Esophagus squamous epithelium (tissue), 5 donors: ENCODE measurements around the gene TM7SF2. TPM values are rescaled to one million over a fixed set of nuclear protein-coding genes. Genes with fewer than 3 reads are reported as not detected.

Source experiments
- DNase-seq: peaks from one replicate; lab custom pipeline; 2025; lab: John Stamatoyannopoulos, UW
- H3K27ac ChIP-seq, 4 donors: fragments of 200-600 bp; sonication (generic); one replicate each; pipeline ENCODE4 v1.5.1; 2016 to 2019; ENCODE audit warnings: mild to moderate bottlenecking in 1 of 4
- H3K27me3 ChIP-seq, 4 donors: fragments of 200-600 bp; sonication (generic); 1 replicate in 3 of 4; 2 replicates in 1 of 4; pipeline versions ENCODE4 v1.5.1 to v1.6.0; 2017 to 2021; ENCODE audit warnings: antibody characterized with exemption in 1 of 4
- H3K36me3 ChIP-seq, 3 donors: fragments of 200-600 bp; sonication (generic); one replicate each; pipeline ENCODE4 v1.5.1; 2016 to 2019
- H3K4me1 ChIP-seq, 3 donors: fragments of 200-600 bp; sonication (generic); one replicate each; pipeline ENCODE4 v1.5.1; 2017 to 2019
- H3K4me3 ChIP-seq, 4 donors: fragments of 200-600 bp; sonication (generic); 1 replicate in 3 of 4; 2 replicates in 1 of 4; pipeline ENCODE4 v1.5.1; 2016 to 2019; ENCODE audit warnings: mild to moderate bottlenecking in 2 of 4, moderate library complexity in 1 of 4
- H3K9me3 ChIP-seq, 3 donors: fragments of 200-600 bp; sonication (generic); one replicate each; pipeline ENCODE4 v1.5.1; 2016 to 2019
- CTCF ChIP-seq, 6 experiments: fragments of 450-650 bp in 4 of 6; fragments of 200-600 bp in 2 of 6; sonication (generic) in 2 of 6; IDR thresholded peaks; one replicate each; pipeline ENCODE4 v1.5.1; 2016 to 2019; ENCODE audit warnings: antibody characterized with exemption in 6 of 6, mild to moderate bottlenecking in 4 of 6, moderate library complexity in 4 of 6
- POLR2A ChIP-seq, 4 donors: fragments of 450-650 bp; IDR thresholded peaks; one replicate each; pipeline ENCODE4 v1.6.1; 2017; ENCODE audit warnings: antibody characterized with exemption in 4 of 4, mild to moderate bottlenecking in 4 of 4, moderate library complexity in 3 of 4
- WGBS, 2 donors: methylation state at CpG; one replicate each; pipeline ENCODE4 v1.1.5; 2018; 5-methylcytosine and 5-hydroxymethylcytosine counted together
- intact Hi-C: fragments of 100-400 bp; cut with DNase I; formaldehyde crosslinking; loops from one replicate; pipeline ENCODE4 v1.15.0; 2022
- total RNA-seq, 4 donors: library from RNA; depleted of rRNA; stranded (reverse); fragments of >200 nt; gene quantifications; one replicate each; pipeline ENCODE4 v1.1.0, GENCODE V29; 2016
- donor health status: DM: yes; HTN: yes; CAD: no.

TM7SF2 gene
- total RNA-seq, 4 donors from 2014 or later: 36.4 to 96.5 (median 74.7) TPM

DNA sequence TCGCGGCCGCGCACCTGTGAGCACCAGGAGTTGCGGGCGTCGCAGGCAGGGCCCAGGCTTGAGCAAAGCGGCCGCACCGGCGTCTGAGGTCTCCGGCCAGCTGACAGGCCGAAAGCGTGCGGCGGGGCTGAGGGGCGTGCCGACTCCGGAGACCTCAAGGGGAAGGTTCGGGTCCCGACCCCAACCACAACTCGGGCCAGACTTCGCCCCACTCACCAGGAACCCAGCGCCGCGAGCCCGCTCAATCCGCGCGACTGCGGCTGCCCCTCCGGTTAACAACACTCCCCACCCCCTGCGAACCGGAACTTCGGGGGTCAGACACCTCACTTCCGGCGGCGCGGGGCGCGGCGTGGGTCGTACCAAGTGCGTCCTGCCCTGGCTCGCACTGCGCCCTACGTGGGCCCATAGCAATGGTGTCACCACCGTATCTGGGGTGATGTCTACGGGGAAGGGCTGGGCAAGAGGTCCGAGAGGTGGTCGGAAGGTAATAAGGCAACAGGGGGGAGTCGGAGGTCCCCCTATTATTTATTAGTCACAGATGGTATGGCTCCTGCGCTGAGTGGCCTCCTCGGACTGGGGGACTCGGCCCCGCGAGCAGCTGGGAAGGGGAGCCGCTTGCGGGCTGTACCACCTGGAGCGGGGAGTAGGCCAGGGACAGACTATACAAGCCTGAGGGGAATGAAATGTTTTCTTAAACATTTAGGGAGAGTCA, 22.7 kb downstream of the TM7SF2 start, which contains the start of gene SYVN1:
Gene SYVN1, minus strand, starts transcription at position 280 of the 712 bp plus-strand sequence. CDS start 918 bp downstream, outside the sequence.
- H3K27me3 ChIP-seq: no peaks in the 10 kb centered on the region
- peak within 1 kb of the TSS; percentile 97 to 99 (median 98) for H3K27ac ChIP-seq
- WGBS, 2 donors: 0 to 1% methylated on average over 16 to 26 of the region's 60 CpGs
- H3K9me3 ChIP-seq: no peaks in the 10 kb centered on the region
- DNase-seq: peak; percentile 70
- peaks cover 22 to 66% (median 23%) of the 10 kb centered on the region in 3 donors for H3K4me1 ChIP-seq
- peaks cover 28 to 37% (median 30%) of the 10 kb centered on the region in 3 donors for H3K36me3 ChIP-seq
- H3K4me3 ChIP-seq: peak within 1 kb of the TSS; percentile 67 to 84 (median 76)
- TF ChIP-seq POLR2A (IDR thresholded peaks at IDR 0.05) (peak in 3 of 4 donors; percentile 89 to 98 (median 96)), CTCF (IDR thresholded peaks at IDR 0.05) (peak in 2 of 6 experiments; percentile 4 to 8)
- intact Hi-C loops: no loop called here

DNA sequence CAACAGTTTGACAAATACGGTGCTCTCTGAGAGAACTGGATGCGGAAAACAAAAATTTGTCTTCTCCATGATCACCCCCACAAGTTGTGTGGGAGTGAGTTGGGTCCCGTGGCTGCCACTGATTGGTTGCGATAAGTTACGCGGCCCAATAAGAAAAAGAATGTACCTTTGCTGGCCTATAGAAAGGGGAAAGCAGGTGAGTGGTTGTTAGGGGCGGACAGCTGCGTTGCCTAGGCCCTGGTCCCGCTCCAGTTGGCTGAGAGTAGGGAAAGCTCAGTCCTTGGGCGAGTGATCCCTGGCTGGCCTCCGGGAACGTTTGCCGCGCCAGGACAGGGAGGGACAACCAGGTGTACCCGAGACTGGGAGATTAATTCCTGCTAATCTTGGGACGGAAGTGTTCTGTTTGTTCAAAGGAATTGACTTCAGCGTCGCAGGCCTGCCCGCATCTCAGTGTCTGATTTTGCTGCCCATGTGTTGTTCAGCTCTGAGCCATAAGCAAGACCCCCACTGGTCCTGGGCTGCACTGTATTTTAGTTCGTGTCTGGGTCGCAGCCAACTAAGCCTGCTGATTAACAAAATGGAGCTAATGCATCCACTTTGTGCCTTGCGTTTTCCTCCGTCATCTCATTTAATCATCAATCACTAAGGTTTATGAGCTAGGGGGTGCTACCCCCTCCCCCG, 23.4 kb downstream of the TM7SF2 start:
- peaks cover 21 to 30% (median 25%) of the 10 kb centered on the region in 3 donors for H3K36me3 ChIP-seq
- H3K27ac ChIP-seq: peak overlapping the region; percentile 97 to 99 (median 98)
- no peak for DNase-seq
- intact Hi-C loops: no loop called here
- H3K4me1 ChIP-seq: peaks cover 22 to 67% (median 23%) of the 10 kb centered on the region in 3 donors
- H3K4me3 ChIP-seq: peak overlapping the region; percentile 67 to 84 (median 76)
- no peaks in the 10 kb centered on the region for H3K27me3 ChIP-seq
- peak in 1 of 4 donors; percentile 67 for TF ChIP-seq POLR2A (IDR thresholded peaks at IDR 0.05)
- TF ChIP-seq CTCF (IDR thresholded peaks at IDR 0.05): peak in 1 of 6 experiments; percentile 10
- H3K9me3 ChIP-seq: no peaks in the 10 kb centered on the region
- WGBS, 2 donors: 1 to 6% methylated on average over 12 to 23 of the region's 24 CpGs

- Histone ChIP-seq H3K27me3 (no peaks in the 10 kb centered on the region), H3K4me1 (peaks cover 22 to 67% (median 23%) of the 10 kb centered on the region in 3 donors), H3K27ac (peak overlapping the region; percentile 97 to 99 (median 98)), H3K36me3 (peaks cover 15 to 24% (median 19%) of the 10 kb centered on the region in 3 donors), H3K4me3 (peak overlapping the region in 3 of 4 donors; percentile 72 to 84 (median 80)), H3K9me3 (no peaks in the 10 kb centered on the region)
- 45 to 63% methylated on average over 11 of the region's 11 CpGs for WGBS, 2 donors
- no peak for DNase-seq
- intact Hi-C loops: no loop called here
- TF ChIP-seq POLR2A (IDR thresholded peaks at IDR 0.05): no peak
These were observed 24.0 kb downstream of the TM7SF2 start for GRCh38 chr11:65135633-65136145.

DNA sequence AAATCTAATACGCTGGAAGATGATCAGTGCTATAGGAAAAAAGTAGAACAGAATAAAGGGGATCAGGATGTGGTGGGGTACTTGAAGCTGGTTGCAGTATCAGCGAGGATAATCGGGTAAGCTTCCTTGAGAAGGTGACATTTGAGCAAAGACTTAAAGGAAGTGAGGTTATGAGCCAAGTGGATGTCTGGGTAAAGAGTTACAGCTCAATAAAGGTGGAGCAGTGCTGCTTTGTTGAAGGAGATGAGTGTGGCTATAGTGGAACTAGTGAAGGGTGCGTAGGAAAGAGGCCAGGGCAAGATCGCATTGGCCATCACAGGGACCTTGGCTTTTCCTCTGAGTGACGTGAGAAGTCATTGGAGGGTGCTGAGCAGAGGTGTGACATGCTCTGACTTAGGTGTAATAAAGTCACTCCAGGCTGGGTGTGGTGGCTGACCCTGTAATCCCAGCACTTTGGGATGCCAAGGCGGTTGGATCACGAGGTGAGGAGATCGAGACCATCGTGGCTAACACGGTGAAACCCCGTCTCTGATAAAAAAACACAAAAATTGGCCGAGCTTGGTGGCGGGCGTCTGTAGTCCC, 24.9 kb downstream of the TM7SF2 start:
- Histone ChIP-seq H3K27ac (peak overlapping the region in 2 of 4 donors; percentile 99), H3K36me3 (peaks cover 6 to 15% (median 12%) of the 10 kb centered on the region in 3 donors), H3K4me1 (peaks cover 22 to 67% (median 23%) of the 10 kb centered on the region in 3 donors), H3K9me3 (no peaks in the 10 kb centered on the region), H3K27me3 (no peaks in the 10 kb centered on the region), H3K4me3 (no peak overlapping the region)
- TF ChIP-seq CTCF (IDR thresholded peaks at IDR 0.05) (no peak), POLR2A (IDR thresholded peaks at IDR 0.05) (no peak)
- 79 to 91% methylated on average over 15 of the region's 15 CpGs for WGBS, 2 donors
- intact Hi-C loops: no loop called here
- no peak for DNase-seq

- Histone ChIP-seq H3K9me3 (peaks cover 0 to 2% (median 0%) of the 10 kb centered on the region in 3 donors), H3K4me1 (peaks cover 0 to 24% (median 0%) of the 10 kb centered on the region in 3 donors), H3K4me3 (no peak overlapping the region), H3K36me3 (no peaks in the 10 kb centered on the region), H3K27me3 (no peaks in the 10 kb centered on the region), H3K27ac (no peak overlapping the region)
- 68 to 79% methylated on average over 7 of the region's 7 CpGs for WGBS, 2 donors
- no peak for DNase-seq
- intact Hi-C loops: no loop called here
- TF ChIP-seq CTCF (IDR thresholded peaks at IDR 0.05) (no peak), POLR2A (IDR thresholded peaks at IDR 0.05) (no peak)
These were observed 30.3 kb downstream of the TM7SF2 start for GRCh38 chr11:65141896-65142494.
